Endometrial microvascular endothelial cells (primary cell): ENCODE measurements around the gene CAMSAP1. TPM values are rescaled to one million over a fixed set of nuclear protein-coding genes. Genes with fewer than 3 reads are reported as not detected.

Source experiments
- in situ Hi-C: cut with HindIII; loops from 2 replicates; pipeline ENCODE4 v1.10.0; 2017; ENCODE audit warnings: low sequenced_read_pairs, low pct_unique_long_range_greater_than_20kb; ENCODE audit errors: inconsistent ontology term
- total RNA-seq: library from RNA; depleted of rRNA; stranded (reverse); fragments of >200 nt; gene quantifications from one replicate; pipeline ENCODE4 v1.2.3, GENCODE V29; 2015; ENCODE audit errors: inconsistent ontology term

The CAMSAP1 gene
- total RNA-seq, 1 donor from 2014 or later = 19.1 TPM

- in situ Hi-C loops = no loop called here
These were observed 98.2 kb downstream of the CAMSAP1 start for GRCh38 chr9:135809166-135809565.

GRCh38 chr9:135805422-135806022, 101.8 kb downstream of the CAMSAP1 start:
- in situ Hi-C loops = no loop called here

GRCh38 chr9:135804581-135805421, 102.5 kb downstream of the CAMSAP1 start:
- in situ Hi-C loops = no loop called here

- in situ Hi-C loops = no loop called here
These were observed 103.9 kb downstream of the CAMSAP1 start for GRCh38 chr9:135803441-135803840.

DNA sequence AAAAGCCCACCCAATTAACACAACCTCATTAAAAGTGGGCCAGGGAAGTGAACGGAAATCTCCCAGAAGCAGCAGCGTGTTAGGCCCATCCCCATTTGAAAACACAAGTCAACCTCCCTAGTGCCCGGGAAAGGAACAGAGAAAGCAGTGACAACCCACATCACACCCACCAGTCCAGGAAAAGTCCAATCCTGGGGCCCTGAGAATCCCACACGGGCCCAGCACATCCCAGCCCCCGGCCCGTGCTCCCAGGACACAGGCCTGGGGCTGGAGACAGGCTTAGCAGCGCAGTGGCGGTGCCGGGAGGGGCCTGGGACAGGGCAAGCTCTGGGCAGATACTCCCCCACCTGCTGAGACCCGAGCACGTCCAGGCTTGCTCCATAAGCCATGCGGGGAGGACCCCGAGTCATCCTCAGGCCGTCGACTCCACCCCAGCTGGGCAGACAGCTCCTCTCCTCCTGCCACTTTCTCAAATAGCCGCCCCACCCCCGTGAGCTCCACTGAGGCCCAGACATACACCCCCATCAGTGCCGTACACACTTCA, 104.4 kb downstream of the CAMSAP1 start:
- in situ Hi-C loops = no loop called here

GRCh38 chr9:135801070-135801469, 106.3 kb downstream of the CAMSAP1 start:
- in situ Hi-C loops = no loop called here

DNA sequence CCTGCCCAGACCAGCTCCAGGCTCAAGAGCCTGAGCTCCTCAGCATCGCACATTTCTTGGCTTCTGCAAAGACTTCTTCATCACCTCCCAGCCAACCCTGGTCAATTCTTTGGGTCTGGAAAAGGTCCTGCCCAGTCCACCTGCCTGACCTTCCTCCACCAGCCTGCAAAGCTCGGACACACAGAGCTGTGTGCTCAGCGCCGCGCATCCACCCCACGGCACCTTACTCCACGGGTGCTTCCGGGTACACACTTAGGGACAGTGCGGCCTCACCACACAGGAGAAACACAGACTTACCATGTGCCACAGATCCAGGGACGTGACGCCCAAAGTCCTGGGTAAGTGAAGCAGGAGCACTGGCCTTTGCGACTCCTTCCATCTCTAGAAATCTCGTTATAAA, 108.1 kb downstream of the CAMSAP1 start:
- in situ Hi-C loops = no loop called here

DNA sequence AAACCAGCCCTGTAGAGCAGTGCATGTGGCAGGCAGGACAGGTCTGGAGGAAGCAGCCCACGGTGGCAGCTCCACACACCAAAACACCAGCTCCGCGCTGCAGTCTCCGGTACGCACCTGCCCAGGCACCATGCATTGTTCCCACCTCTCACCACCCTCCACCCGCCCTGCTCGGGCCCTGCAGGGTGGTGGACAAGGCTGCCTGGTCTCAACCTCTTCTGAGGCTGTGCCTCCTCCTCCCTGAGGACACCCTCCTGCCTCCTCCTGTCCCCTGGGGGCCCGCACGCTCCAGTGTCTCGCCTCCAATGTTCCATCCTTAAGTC, 109.1 kb downstream of the CAMSAP1 start:
- in situ Hi-C loops = no loop called here

- in situ Hi-C loops = no loop called here
These were observed 109.7 kb downstream of the CAMSAP1 start for GRCh38 chr9:135797507-135798262.

DNA sequence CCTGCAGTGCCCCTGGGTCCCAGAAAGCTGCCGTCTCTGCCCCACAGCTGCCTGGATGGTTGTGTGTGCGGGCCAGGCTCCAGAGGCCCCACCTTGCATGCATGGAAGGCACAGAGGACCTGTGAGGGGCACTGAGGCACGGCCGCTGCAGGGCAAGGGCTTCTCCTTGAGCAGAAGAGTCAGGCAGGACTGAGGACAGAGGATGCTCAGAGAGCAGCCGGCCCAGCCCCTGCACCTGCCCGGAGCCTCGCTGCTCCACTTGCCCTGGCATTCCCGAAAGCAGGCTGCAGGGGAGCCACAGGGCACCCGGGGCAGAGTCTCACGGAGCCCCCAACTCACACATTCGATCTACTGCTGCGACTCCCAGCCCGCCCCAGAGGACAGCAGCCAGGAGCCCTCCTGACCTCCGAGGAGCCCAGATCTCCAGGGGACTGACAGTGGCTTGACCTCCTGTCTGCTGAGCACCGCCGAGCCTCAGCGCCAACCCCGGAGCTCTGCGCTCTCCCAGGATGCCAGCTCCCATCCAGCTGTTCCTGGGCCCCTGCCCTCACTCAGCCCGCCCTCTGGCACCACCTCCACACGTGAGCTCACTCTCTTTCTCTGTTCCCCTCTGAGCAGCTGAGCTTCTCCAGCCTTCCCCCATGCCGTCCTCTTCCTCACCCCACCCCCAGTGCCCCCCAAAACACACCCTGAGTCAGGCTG, 110.4 kb downstream of the CAMSAP1 start:
- in situ Hi-C loops = no loop called here

GRCh38 chr9:135795391-135795790, 112.0 kb downstream of the CAMSAP1 start:
- in situ Hi-C loops = no loop called here

DNA sequence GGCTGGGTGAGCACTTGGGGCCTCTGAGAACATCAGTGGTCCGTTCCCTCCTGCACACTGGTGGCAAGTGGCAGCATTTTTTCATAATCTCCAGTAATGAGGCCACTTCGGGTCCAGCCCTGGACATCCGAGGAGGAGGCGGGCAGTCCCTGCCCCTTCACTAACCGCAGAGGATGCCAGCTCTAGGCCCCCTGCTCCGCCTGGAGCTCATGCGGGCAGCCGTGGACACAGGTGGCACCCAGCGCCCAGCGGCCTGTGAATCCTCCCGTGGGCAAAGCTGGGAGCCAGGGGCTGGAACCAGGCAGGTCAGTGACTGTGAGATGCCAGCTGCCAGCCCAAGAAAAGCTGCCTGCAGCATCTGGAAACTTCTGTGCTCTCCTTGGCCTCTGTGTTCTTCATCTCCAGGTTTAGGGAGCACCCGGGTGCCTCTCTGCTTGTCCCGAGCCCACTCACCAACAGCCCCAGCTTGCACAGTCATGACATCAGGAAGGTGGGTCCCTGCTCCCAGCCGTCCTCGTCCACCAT, 112.9 kb downstream of the CAMSAP1 start:
- in situ Hi-C loops = no loop called here

DNA sequence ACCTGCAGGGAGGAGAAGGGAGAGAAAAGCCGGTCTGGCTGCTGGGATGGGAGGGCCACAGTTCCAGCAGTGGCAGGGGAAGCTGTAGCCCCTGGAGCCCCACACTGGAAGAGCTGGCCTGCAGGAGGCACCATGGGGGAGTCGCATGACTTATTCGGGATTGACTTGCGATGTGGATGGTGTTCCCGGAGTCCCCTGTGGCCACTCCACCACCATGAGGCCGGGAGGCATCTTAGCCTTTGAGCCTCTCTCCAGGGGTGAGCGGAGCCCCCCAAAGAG, 113.3 kb downstream of the CAMSAP1 start:
- in situ Hi-C loops = no loop called here

DNA sequence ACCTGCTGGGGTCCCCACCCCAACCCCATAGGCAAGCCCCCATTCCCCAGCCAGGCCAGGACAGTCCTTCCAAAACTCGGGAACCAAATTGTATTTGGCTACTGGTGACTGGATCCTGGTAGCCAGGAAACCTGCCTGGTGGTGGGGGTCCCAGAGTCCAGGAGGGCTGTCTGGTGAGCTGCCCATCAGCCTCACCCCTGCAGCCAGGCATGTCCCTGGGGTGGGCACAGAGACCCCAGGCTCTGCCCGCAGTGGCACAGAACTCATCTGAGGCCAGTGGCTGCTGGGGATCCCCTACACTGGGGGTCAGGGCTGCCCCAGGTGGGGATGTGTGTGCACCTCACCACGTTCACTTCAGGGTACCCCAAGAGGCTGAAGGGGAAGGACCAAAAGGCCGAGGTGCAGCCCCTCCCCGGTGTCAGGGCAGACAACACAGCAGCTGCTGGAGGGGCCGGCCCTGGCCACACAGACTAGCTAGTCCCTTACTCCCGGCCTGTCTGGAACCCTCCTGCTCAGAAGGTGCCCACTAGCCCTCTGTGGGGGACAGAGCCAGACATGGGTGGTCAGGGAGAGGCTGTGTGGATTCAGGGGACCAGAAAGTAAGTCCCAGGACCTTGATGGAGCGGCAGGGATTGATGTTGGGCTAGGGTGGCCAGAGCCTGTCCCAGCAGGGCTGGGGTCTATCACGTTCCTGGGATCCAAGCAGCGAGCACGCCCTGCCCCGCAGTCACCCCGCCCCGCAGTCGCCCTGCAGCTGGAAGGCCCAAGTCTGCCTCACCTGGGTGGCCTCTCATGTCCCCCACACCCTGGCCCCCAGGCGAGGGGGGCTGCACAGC, 113.9 kb downstream of the CAMSAP1 start:
- in situ Hi-C loops = no loop called here

DNA sequence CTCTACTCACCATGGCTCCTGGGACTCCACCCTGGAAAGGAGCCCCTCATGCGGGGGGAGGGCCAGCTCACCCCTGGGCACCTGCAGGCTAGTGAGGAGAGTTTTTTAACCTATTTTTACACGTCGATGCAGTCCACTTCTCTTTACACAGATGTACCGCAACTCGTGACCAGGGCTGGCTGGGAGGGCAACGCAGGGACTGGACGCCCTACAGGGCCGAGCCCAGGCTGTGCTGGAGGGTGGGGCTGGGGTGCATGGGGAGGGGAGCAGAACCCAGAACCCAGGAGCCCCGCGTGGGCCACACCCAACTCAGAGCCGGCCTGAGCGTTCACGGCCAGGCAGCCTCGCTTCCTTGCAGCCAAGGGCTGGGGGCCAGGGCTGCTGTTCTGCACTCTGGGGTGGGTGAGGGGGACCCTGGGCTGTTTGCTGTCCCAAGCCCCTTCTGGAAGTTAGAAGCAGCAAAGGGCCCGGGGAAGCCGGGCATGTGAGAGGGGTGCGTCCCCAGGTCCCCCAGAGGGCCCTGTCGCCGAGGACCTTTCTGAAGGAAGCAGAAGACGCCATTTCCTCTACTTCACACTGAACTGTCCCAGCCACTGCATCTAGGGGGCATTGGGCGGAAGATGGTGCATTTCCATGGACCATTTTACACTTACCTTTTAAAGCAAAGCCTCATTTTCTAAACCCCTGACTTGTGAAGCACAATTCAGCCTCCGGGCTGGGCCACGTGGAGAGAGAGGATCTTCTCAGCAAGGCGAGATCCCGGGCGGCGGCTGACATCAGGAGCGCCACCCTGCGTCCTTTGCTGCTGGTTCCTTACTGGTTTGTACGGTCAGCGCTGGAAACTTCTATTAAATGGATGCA, 114.8 kb downstream of the CAMSAP1 start:
- in situ Hi-C loops = no loop called here

GRCh38 chr9:135791431-135792267, 115.7 kb downstream of the CAMSAP1 start:
- in situ Hi-C loops = no loop called here

DNA sequence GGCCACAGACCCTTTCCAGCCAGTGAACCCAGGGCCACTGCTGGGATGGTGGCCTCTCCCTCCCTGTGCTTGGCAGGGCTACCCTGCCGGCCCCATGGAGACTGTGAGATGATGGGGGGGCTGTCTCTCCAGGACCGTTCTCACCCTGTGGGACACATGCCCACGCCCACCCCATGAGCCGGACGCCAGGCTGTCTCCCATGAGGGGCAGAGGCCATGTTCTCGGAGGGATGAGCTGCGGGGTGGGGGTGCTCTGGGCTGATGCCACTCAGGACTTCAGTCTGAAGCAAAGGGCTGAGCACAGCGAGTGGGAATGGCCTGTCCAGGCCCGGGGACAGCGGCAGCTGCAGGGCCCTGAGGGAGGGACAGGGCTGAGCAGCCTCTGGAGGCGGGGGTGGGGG, 116.5 kb downstream of the CAMSAP1 start:
- in situ Hi-C loops = no loop called here
